Measurements from ENCODE around the gene NOVA1. TPM values are rescaled to one million over a fixed set of nuclear protein-coding genes. Genes with fewer than 3 reads are reported as not detected.
A peak's percentile ranks its signal among the peaks of the same experiment; 100 is the strongest.

Gene NOVA1
- total and polyA plus RNA-seq, 9 donors: 3.9 to 11.7 (median 7.4) TPM

DNA sequence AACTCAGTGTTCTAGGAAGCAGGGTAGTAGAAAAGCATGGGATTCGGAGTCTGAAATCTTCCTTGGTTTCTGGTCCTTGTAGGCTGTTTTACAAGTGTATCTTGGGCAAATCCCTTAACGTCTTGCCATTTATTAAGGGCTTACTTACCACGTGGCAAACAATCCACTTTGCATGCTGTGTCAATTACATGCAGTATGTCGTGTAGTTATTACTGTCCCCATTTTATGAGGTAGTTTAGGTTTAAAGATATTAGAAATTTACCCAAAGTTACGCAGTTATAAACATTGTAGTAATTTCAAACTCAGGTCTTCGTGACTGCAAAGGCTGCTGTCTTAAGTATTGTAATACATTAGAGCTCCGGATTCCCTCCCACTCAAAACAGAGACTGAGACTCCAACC is 1.5 kb upstream of the NOVA1 start:
- DNase-seq: no peak
- no peak for TF ChIP-seq POLR2A (IDR thresholded peaks at IDR 0.05)
- no peak for TF ChIP-seq EP300 (IDR thresholded peaks at IDR 0.05)
- TF ChIP-seq, protein P1, sequence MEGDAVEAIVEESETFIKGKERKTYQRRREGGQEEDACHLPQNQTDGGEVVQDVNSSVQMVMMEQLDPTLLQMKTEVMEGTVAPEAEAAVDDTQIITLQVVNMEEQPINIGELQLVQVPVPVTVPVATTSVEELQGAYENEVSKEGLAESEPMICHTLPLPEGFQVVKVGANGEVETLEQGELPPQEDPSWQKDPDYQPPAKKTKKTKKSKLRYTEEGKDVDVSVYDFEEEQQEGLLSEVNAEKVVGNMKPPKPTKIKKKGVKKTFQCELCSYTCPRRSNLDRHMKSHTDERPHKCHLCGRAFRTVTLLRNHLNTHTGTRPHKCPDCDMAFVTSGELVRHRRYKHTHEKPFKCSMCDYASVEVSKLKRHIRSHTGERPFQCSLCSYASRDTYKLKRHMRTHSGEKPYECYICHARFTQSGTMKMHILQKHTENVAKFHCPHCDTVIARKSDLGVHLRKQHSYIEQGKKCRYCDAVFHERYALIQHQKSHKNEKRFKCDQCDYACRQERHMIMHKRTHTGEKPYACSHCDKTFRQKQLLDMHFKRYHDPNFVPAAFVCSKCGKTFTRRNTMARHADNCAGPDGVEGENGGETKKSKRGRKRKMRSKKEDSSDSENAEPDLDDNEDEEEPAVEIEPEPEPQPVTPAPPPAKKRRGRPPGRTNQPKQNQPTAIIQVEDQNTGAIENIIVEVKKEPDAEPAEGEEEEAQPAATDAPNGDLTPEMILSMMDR (IDR thresholded peaks at IDR 0.05): no peak
- H3K4me1 ChIP-seq (ENCODE audit: insufficient read depth): no peaks in the 10 kb centered on the region
- 48 to 55% (median 49%) methylated on average over 7 of the region's 7 CpGs for WGBS, 3 donors
- no peak overlapping the region for H3K4me3 ChIP-seq
- no peaks in the 10 kb centered on the region for H3K27me3 ChIP-seq
- intact Hi-C loops (cut with DNase I): no loop called here
- H3K9me3 ChIP-seq: no peaks in the 10 kb centered on the region
- peak overlapping the region in 1 of 2 donors; percentile 91 for H3K27ac ChIP-seq
- no peaks in the 10 kb centered on the region for H3K36me3 ChIP-seq

DNA sequence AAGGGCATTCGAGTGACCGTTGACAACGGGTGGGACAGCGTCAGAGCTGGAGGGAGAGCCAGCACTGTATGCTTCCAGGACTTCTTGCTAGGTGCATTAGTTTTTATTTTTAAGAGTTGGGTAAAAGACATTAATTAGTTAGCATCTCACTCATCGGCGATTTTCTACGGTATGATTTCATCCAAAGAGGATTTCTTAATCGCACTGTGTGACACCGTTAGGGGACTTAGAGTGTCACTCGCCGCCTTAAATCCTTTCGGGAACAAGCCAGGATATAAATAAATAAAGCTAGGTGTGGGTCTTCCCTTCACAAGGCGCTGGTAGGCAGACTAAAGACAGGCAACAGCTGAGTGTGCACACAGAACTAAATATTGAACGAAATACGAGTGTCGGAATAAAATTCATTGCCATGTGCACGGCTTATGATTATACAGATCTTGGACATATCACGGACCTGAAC is 869 bp upstream of the NOVA1 start:
- intact Hi-C loops (cut with DNase I): no loop called here
- no peaks in the 10 kb centered on the region for H3K27me3 ChIP-seq
- H3K4me1 ChIP-seq (ENCODE audit: insufficient read depth): no peaks in the 10 kb centered on the region
- TF ChIP-seq EP300 (IDR thresholded peaks at IDR 0.05) (no peak), POLR2A (IDR thresholded peaks at IDR 0.05) (no peak)
- TF ChIP-seq, protein P1 (IDR thresholded peaks at IDR 0.05): no peak
- H3K4me3 ChIP-seq: peak overlapping the region; percentile 76
- WGBS, 3 donors: 0% methylated on average over 18 of the region's 18 CpGs
- peak overlapping the region in 1 of 2 donors; percentile 91 for H3K27ac ChIP-seq
- peak in 1 of 5 donors; percentile 13 for DNase-seq
- no peaks in the 10 kb centered on the region for H3K9me3 ChIP-seq
- H3K36me3 ChIP-seq: no peaks in the 10 kb centered on the region

DNA sequence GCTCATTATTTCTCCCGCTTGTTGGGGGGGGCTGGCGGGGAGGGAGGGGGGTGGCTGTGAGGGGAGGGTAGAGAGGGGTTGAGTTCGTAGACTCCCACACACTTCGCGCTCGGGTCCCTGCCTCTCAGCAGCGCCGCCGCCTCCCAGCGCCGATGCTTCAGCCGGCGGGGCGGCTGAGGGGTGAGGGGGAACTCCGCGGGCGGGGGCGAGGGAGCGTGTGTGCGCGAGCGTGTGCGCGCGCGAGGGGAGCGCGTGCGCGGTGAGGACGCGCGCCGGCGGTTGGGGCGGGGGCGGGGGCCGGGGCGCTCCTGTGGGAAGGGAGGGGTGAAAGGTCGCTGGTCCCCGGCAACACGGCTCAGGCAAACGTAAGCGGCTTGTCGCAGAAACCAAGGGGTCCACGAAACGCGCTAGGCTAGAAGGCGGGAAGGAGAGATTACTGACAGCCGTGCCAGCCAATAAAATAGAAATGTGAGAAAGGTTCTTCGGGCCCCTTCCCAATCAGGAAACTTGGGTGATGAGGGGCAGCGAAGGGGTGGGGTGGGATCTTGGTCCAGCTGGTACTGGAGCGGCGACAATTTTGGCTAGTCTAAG is 343 bp upstream of the NOVA1 start:
- no peaks in the 10 kb centered on the region for H3K36me3 ChIP-seq
- intact Hi-C loops (cut with DNase I): no loop called here
- no peaks in the 10 kb centered on the region for H3K4me1 ChIP-seq (ENCODE audit: insufficient read depth)
- peak overlapping the region; percentile 82 to 91 for H3K27ac ChIP-seq
- H3K9me3 ChIP-seq: no peaks in the 10 kb centered on the region
- H3K4me3 ChIP-seq: peak overlapping the region; percentile 76
- DNase-seq: peak; percentile 90 to 94 (median 91)
- WGBS, 3 donors: 0% methylated on average over 43 to 54 of the region's 54 CpGs
- no peaks in the 10 kb centered on the region for H3K27me3 ChIP-seq
- no peak for TF ChIP-seq POLR2A (IDR thresholded peaks at IDR 0.05)
- TF ChIP-seq, protein P1 (IDR thresholded peaks at IDR 0.05): no peak
- TF ChIP-seq EP300 (IDR thresholded peaks at IDR 0.05): no peak

DNA sequence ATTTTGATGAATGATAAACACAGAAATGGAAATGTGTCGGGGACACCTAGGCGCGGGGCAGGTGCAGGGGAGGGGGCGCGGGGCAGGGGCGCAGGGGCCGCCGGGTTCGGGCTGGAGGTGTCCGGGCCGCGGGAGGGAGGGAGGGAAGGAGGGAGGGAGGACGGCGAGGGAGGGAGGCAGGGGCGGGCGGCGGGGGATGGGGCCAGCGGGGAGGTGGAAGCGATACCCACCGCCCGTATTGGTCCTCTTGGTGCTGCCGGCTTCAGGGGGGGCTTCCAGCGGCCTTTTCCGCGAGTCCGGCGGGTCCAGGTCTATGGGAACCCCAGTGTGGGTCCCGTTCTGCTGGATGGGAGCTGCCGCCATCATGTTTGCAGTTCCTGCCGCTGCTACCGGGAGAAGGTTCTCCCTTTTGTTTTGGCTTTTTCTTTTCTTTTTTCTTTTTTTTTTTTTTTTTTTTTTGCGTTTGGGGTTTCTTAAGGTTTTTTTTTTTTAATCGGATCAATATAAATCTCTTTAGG is 703 bp downstream of the NOVA1 start:
- intact Hi-C loops (cut with DNase I): no loop called here
- Histone ChIP-seq H3K36me3 (no peaks in the 10 kb centered on the region), H3K27me3 (no peaks in the 10 kb centered on the region), H3K4me1 (ENCODE audit: insufficient read depth) (no peaks in the 10 kb centered on the region), H3K27ac (peak overlapping the region; percentile 75 to 91), H3K9me3 (no peaks in the 10 kb centered on the region), H3K4me3 (peak overlapping the region; percentile 76)
- peak; percentile 30 to 66 (median 57) for DNase-seq
- 0 to 1% (median 0%) methylated on average over 24 to 33 of the region's 33 CpGs for WGBS, 3 donors
- TF ChIP-seq, protein P1 (IDR thresholded peaks at IDR 0.05): no peak
- TF ChIP-seq POLR2A (IDR thresholded peaks at IDR 0.05) (no peak), EP300 (IDR thresholded peaks at IDR 0.05) (no peak)

All from ovary (tissue), 9 donors.